ENCODE data around the gene UROC1.

DNA sequence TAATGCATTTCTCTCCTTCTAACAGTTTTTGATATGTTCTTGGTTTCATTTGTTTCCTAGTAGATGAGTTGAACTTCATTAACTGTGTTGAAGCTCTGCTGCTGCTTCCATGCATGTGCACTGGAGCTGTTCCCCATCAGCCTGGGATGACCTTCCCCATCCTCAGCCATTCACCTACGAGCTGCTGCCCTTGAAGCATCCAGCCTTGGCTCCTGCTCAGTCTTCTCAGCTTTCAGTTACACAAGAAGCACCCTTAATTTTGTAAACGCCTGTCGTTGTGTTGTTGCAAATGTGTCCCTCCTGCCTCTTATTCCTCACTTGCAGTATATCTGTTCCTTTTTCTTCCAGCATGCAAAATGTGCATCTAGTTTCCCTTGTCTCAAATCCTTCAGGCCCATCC lies 33.4 kb downstream of the UROC1 start:
- TF ChIP-seq, protein P1, sequence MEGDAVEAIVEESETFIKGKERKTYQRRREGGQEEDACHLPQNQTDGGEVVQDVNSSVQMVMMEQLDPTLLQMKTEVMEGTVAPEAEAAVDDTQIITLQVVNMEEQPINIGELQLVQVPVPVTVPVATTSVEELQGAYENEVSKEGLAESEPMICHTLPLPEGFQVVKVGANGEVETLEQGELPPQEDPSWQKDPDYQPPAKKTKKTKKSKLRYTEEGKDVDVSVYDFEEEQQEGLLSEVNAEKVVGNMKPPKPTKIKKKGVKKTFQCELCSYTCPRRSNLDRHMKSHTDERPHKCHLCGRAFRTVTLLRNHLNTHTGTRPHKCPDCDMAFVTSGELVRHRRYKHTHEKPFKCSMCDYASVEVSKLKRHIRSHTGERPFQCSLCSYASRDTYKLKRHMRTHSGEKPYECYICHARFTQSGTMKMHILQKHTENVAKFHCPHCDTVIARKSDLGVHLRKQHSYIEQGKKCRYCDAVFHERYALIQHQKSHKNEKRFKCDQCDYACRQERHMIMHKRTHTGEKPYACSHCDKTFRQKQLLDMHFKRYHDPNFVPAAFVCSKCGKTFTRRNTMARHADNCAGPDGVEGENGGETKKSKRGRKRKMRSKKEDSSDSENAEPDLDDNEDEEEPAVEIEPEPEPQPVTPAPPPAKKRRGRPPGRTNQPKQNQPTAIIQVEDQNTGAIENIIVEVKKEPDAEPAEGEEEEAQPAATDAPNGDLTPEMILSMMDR (IDR thresholded peaks at IDR 0.05), result no peak
- no peak for TF ChIP-seq POLR2A (IDR thresholded peaks at IDR 0.05)

Measured in body of pancreas (tissue), 4 donors.